ENCODE results near the gene ARHGAP15.

The ARHGAP15 gene

DNA sequence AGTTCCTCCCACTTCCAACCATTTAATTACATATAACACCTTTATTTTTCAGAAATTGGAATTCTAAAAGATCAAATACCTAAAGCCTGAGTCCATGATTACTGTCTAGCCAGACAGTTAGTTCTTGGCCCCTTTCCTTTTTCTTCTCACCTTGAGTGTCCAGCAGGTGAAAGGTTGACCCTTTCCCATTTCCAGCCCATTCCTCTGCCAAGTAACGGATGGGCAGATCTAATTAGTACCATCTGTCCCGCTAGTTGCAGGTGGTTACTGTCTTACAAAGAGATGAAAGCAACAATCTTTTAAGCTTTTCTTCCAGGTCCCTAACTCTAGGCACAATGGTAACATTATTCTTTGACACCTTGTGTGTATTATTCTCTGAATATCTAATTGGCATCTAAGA lies 506.7 kb downstream of the ARHGAP15 start:
- no peak for TF ChIP-seq CTCF (IDR thresholded peaks at IDR 0.05; ENCODE audit: low read depth, low read length)
- H3K4me3 ChIP-seq (ENCODE audit: low read depth, low read length), result no peak overlapping the region

DNA sequence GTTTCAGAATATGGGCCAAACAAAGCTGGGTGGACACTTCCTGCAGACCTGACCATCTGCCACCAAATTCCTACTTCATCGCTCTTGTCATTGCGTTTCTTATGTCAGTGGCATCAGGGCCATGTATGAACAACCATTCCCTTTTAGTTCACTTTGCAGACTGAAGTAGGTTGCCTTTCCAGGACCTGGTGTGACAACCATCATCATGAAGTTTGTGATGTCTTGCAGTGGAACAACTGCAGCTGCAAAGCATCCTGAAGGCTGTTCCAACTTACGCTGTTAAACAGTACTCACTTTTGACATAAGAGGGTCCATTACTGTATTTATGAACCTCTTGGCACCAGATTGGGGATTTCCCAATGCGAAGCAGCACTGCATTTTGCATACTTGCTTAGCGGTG lies 511.6 kb downstream of the ARHGAP15 start:
- H3K4me3 ChIP-seq (ENCODE audit: low read depth, low read length), result no peak overlapping the region
- TF ChIP-seq CTCF (IDR thresholded peaks at IDR 0.05; ENCODE audit: low read depth, low read length), result no peak

DNA sequence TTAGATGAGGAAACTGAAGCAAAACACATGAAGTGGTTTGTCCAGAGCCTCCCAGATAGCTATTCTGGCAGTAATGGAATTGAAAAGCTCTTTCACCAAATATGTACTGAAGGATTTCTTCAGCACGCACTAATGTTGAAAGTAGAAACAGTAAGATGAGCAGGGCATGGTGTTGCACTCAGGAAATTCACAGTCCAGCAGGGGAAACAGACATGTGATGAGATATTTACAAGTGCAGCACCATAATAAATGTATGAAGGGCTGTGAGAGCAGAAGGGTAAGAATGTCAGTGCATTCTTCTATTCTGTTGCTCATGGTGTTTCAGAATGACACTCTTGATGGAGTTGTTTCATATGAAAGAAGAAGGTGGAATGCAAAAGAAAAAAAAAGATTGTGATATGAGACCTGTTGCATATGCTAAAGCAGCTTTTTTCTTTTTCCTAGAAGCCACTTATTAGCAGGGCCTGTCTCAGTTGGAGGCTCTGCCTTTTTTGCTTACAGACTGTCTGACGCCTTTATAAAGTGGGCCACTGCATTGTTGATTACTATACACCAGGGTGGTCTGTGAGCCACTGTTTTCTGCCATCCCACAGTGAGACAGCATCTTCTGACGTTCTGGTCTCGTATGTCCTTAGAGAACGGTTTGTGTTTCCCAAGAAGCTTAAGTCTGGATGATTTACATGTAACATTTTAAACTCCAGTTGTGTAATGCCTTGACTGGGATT lies 516.9 kb downstream of the ARHGAP15 start:
- no peak for TF ChIP-seq CTCF (IDR thresholded peaks at IDR 0.05; ENCODE audit: low read depth, low read length)
- H3K4me3 ChIP-seq (ENCODE audit: low read depth, low read length), result no peak overlapping the region

- H3K4me3 ChIP-seq (ENCODE audit: low read depth, low read length), result no peak overlapping the region
- TF ChIP-seq CTCF (IDR thresholded peaks at IDR 0.05; ENCODE audit: low read depth, low read length), result no peak
Measured at GRCh38 chr2:143649226-143649740, 520.1 kb downstream of the ARHGAP15 start.

- no peak overlapping the region for H3K4me3 ChIP-seq (ENCODE audit: low read depth, low read length)
Measured at GRCh38 chr2:143652692-143653091, 523.5 kb downstream of the ARHGAP15 start.

GRCh38 chr2:143668234-143668633 lies 539.0 kb downstream of the ARHGAP15 start:
- H3K4me3 ChIP-seq (ENCODE audit: low read depth, low read length), result no peak overlapping the region
- no peak for TF ChIP-seq CTCF (IDR thresholded peaks at IDR 0.05; ENCODE audit: low read depth, low read length)

More at GRCh38 chr2:143652692-143653091, 523.5 kb downstream of the ARHGAP15 start:
- TF ChIP-seq CTCF (IDR thresholded peaks at IDR 0.05; ENCODE audit: low read depth, low read length), result no peak

- no peak overlapping the region for H3K4me3 ChIP-seq (ENCODE audit: low read depth, low read length)
- no peak for TF ChIP-seq CTCF (IDR thresholded peaks at IDR 0.05; ENCODE audit: low read depth, low read length)
Measured at GRCh38 chr2:143674051-143674450, 544.8 kb downstream of the ARHGAP15 start.
